OCI-LY3 (cell line): ENCODE data around the gene CAMTA1.

Source experiments
- H2AFZ ChIP-seq: fragments of 200-600, 300-600 bp; shearing (Covaris generic); 2 replicates; pipeline ENCODE4 v1.6.0; 2014; ENCODE audit warnings: antibody characterized with exemption, low read depth, low read length
- H3K27ac ChIP-seq: fragments of 200-600, 300-600 bp; sonication (generic); 2 replicates; pipeline ENCODE4 v1.5.1; 2014; ENCODE audit warnings: mild to moderate bottlenecking, low read length, moderate library complexity, mixed read lengths
- H3K27me3 ChIP-seq: fragments of 200-600, 300-600 bp; sonication (generic); 2 replicates; pipeline ENCODE4 v1.6.1; 2014; ENCODE audit warnings: low read depth, low read length, mixed read lengths
- H3K36me3 ChIP-seq: fragments of 200-600, 300-600 bp; sonication (generic); replicated peaks from 2 replicates; pipeline ENCODE3; 2014; ENCODE audit warnings: low read depth, low read length, mixed read lengths
- H3K4me1 ChIP-seq: fragments of 300-600, 200-600 bp; sonication (generic); 2 replicates; pipeline ENCODE4 v1.6.1; 2014; ENCODE audit warnings: low read length, mixed read lengths
- H3K4me2 ChIP-seq: fragments of 200-600, 300-600 bp; sonication (generic); 2 replicates; pipeline ENCODE4 v1.6.1; 2014; ENCODE audit warnings: low read length, mixed read lengths
- H3K4me3 ChIP-seq: fragments of 300-600, 200-600 bp; sonication (generic); 2 replicates; pipeline ENCODE4 v1.5.1; 2014; ENCODE audit warnings: antibody characterized with exemption, mild to moderate bottlenecking, low read length, moderate library complexity
- H3K79me2 ChIP-seq: fragments of 300-600, 200-600 bp; shearing (Covaris generic); 2 replicates; pipeline ENCODE4 v1.6.1; 2014; ENCODE audit warnings: mild to moderate bottlenecking, low read length, mixed read lengths
- H3K9ac ChIP-seq: fragments of 300-600, 200-600 bp; shearing (Covaris generic); 2 replicates; pipeline ENCODE4 v1.6.0; 2014; ENCODE audit warnings: mild to moderate bottlenecking, low read length, moderate library complexity
- H3K9me3 ChIP-seq: fragments of 200-600, 300-600 bp; shearing (Covaris generic); 2 replicates; pipeline ENCODE4 v1.6.1; 2014; ENCODE audit warnings: low read length, mixed read lengths; ENCODE audit not compliant: insufficient read depth
- H4K20me1 ChIP-seq: fragments of 200-600, 300-600 bp; sonication (generic); 2 replicates; pipeline ENCODE4 v1.6.1; 2016; ENCODE audit warnings: low read length, mixed read lengths; ENCODE audit not compliant: insufficient read depth
- CTCF ChIP-seq: fragments of 200-600, 300-600 bp; sonication (generic); IDR thresholded peaks from 2 replicates; pipeline ENCODE4 v1.5.1; 2014; ENCODE audit warnings: antibody characterized with exemption, low read length, low read depth
- EZH2phosphoT487 ChIP-seq: fragments of 200-600 bp; shearing (Covaris generic); IDR thresholded peaks from 2 replicates; pipeline ENCODE4 v1.6.1; 2018; ENCODE audit warnings: antibody characterized with exemption, mixed run types, low read depth

Gene CAMTA1

DNA sequence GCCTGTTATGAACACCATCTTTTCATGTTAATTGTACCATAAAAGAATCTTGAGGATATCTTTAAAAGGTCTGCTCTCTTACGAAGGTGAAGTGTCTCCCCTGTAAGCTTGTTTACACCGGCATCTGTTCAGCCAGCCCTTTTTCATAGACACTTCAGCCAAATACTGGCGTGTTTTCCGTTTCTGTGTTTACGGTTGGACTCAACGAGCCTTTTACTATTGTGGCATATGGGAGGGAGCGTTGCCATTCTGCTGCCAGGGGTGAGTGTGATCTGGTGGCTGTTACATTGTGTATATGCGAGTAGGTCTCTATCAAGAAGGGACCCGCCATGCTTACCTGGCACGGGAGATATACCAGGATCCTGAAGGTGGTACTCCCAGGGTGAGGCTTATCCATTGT is 433.8 kb downstream of the CAMTA1 start:
- Histone ChIP-seq H3K4me3 (no peak overlapping the region), H3K9me3 (no peaks in the 10 kb centered on the region), H3K36me3 (no peaks in the 10 kb centered on the region), H3K4me1 (0 out of 2 replicates have a peak, but pooled peaks cover 3% of the 10 kb centered on the region), H3K4me2 (no peak overlapping the region), H3K79me2 (no peaks in the 10 kb centered on the region), H2AFZ (no peak overlapping the region), H3K27ac (no peak overlapping the region), H3K27me3 (peaks cover 4% of the 10 kb centered on the region; the same call in 1 of the 2 replicates), H3K9ac (no peak overlapping the region), H4K20me1 (no peaks in the 10 kb centered on the region)
- TF ChIP-seq CTCF (no peak), EZH2phosphoT487 (no peak)

GRCh38 chr1:7220007-7220406 is 434.8 kb downstream of the CAMTA1 start:
- H3K4me1 ChIP-seq, result 0 out of 2 replicates have a peak, but pooled peaks cover 3% of the 10 kb centered on the region
- H3K27me3 ChIP-seq, result peaks cover 4% of the 10 kb centered on the region; the same call in 1 of the 2 replicates
- no peaks in the 10 kb centered on the region for H3K9me3 ChIP-seq
- no peaks in the 10 kb centered on the region for H3K36me3 ChIP-seq
- H3K4me3 ChIP-seq, result no peak overlapping the region
- TF ChIP-seq EZH2phosphoT487 (no peak), CTCF (no peak)
- H2AFZ ChIP-seq, result no peak overlapping the region
- H3K79me2 ChIP-seq, result no peaks in the 10 kb centered on the region
- H3K9ac ChIP-seq, result no peak overlapping the region
- no peak overlapping the region for H3K27ac ChIP-seq
- H4K20me1 ChIP-seq, result no peaks in the 10 kb centered on the region
- no peak overlapping the region for H3K4me2 ChIP-seq

DNA sequence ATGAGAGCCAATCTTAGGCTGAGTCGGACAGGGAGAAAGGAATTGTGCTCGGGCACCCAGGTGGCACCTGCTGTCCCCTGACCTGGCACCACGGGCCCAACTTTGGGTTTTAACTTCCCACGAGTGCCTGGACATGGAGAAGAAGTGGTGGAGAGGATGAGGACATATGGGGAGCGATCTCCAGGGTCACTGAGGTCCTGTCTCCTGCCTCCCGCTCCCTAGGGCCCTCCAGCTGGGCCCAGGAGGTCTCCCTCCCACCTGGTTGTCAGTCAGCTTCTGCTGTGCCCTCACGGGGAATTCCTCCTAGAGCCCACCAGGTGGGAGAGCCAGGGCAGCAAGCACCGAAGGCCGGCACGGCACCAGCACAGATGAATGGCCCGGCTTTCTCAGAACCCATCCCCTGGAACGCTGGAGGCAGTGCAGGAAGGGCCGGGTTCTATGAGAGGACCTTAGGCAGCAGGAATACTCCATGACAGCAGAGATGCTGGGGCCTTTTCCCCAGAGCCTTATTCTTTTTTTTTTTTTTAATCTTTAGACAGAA is 435.5 kb downstream of the CAMTA1 start:
- H3K27me3 ChIP-seq, result 0 out of 2 replicates have a peak, but pooled peaks cover 4% of the 10 kb centered on the region
- no peak overlapping the region for H3K27ac ChIP-seq
- no peaks in the 10 kb centered on the region for H3K79me2 ChIP-seq
- no peak for TF ChIP-seq CTCF
- no peak overlapping the region for H2AFZ ChIP-seq
- H4K20me1 ChIP-seq, result no peaks in the 10 kb centered on the region
- H3K9me3 ChIP-seq, result no peaks in the 10 kb centered on the region
- H3K9ac ChIP-seq, result no peak overlapping the region
- no peak overlapping the region for H3K4me2 ChIP-seq
- no peak overlapping the region for H3K4me3 ChIP-seq
- H3K4me1 ChIP-seq, result peaks cover 8% of the 10 kb centered on the region
- H3K36me3 ChIP-seq, result no peaks in the 10 kb centered on the region

DNA sequence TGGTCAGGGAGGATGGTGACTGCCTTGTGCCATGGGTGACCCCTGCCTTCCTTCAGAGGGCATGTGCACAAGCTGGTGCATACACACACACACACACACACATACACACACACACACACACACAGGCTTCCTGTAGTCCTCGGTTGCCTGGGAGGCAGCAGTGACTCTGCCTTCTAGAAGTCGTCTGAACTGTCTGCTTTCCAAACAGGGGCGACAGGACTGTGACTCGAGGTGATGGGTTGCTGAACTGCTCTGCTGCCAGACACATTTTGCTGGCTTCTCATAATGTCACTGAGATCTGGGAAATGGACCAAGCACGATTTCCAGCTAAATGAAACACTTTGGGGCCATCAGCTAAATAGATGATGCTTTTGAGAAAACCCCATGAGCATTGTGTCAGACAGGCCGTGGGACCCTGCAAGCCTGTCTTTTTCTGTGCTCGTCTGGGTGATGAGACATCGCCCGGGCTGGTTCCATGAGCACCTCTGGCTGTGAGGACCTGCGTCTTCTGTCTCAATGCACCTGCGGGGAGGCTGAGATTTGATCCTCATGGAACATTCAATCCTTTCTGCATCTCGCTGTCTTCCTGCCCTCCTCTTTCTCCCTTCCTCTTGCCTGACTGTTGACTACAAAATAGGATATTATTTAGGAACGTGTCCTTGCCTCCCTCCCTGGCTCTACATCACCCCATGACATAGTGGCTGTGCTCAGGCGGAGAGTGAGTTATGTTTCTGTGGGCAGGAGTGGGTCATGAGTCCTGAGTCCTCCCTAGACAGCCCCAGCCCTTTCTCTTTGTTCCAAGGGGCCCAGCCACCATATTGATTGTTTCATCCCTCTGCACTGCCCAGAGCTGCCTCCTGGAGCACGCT is 436.8 kb downstream of the CAMTA1 start:
- Histone ChIP-seq H3K27ac (no peak overlapping the region), H4K20me1 (no peaks in the 10 kb centered on the region), H3K4me3 (no peak overlapping the region), H3K9me3 (no peaks in the 10 kb centered on the region), H3K9ac (no peak overlapping the region), H3K4me2 (no peak overlapping the region), H3K36me3 (no peaks in the 10 kb centered on the region), H3K27me3 (no peaks in the 10 kb centered on the region), H3K4me1 (peaks cover 14% of the 10 kb centered on the region), H3K79me2 (no peaks in the 10 kb centered on the region), H2AFZ (no peak overlapping the region)
- TF ChIP-seq EZH2phosphoT487 (no peak), CTCF (no peak)
